Right lobe of liver (tissue), 4 donors: ENCODE data around the gene WDFY4.

ENCODE experiments used
- CTCF ChIP-seq, 4 donors: fragments of 200-600 bp in 3 of 4; fragments of 450-650 bp in 1 of 4; IDR thresholded peaks; one replicate each; pipeline versions ENCODE4 v1.5.1 to v1.8.0; 2016 to 2022; ENCODE audit warnings: antibody characterized with exemption in 4 of 4, mild to moderate bottlenecking in 2 of 4
- POLR2A ChIP-seq: fragments of 450-650 bp; IDR thresholded peaks from one replicate; pipeline ENCODE4 v1.6.1; 2017; ENCODE audit warnings: antibody characterized with exemption, mild to moderate bottlenecking
- donor health status: DM: no; HTN: no; CAD: no.
- donor health status: DM: no; HTN: no; CAD: no.
- donor health status: DM: no; HTN: yes; CAD: no.

- no peak for TF ChIP-seq CTCF (IDR thresholded peaks at IDR 0.05)
- no peak for TF ChIP-seq POLR2A
These were observed 193.4 kb downstream of the WDFY4 start for GRCh38 chr10:48878091-48878490.
